Neural cell (in vitro differentiated cells): Measurements from ENCODE around the gene STON2. TPM values are rescaled to one million over a fixed set of nuclear protein-coding genes. Genes with fewer than 3 reads are reported as not detected.

Source experiments
- H2AFZ ChIP-seq: fragments of 200-600, 300-800 bp; sonication (generic), shearing (Covaris generic); 2 replicates; pipeline ENCODE4 v1.6.0; 2014; ENCODE audit warnings: low read depth, mild to moderate bottlenecking, antibody characterized with exemption, low read length, moderate library complexity
- H3F3A ChIP-seq: fragments of 200-600 bp; shearing (Covaris generic); 2 replicates; pipeline ENCODE4 v1.6.1; 2016; ENCODE audit warnings: mild to moderate bottlenecking, moderate library complexity, mixed read lengths, antibody characterized with exemption, low read length; ENCODE audit not compliant: insufficient read depth, poor library complexity, severe bottlenecking
- H3K27ac ChIP-seq: fragments of 200-600, 300-800 bp; sonication (generic), shearing (Covaris generic); 2 replicates; pipeline ENCODE4 v1.5.1; 2014; ENCODE audit warnings: mild to moderate bottlenecking, low read length, moderate library complexity
- H3K27me3 ChIP-seq: fragments of 300-800, 200-600 bp; sonication (generic), shearing (Covaris generic); 2 replicates; pipeline ENCODE4 v1.6.0; 2014; ENCODE audit warnings: mild to moderate bottlenecking, low read depth, low read length, moderate library complexity; ENCODE audit not compliant: insufficient read depth
- H3K36me3 ChIP-seq: fragments of 300-800, 200-600 bp; sonication (generic), shearing (Covaris generic); 2 replicates; pipeline ENCODE4 v1.5.1; 2014; ENCODE audit warnings: mild to moderate bottlenecking, antibody characterized with exemption, low read length, moderate library complexity; ENCODE audit not compliant: insufficient read depth
- H3K4me2 ChIP-seq: fragments of 300-800, 200-600 bp; sonication (generic), shearing (Covaris generic); 2 replicates; pipeline ENCODE4 v1.6.0; 2014; ENCODE audit warnings: mild to moderate bottlenecking, low read length
- H3K4me3 ChIP-seq: fragments of 300-800, 200-600 bp; sonication (generic), shearing (Covaris generic); 2 replicates; pipeline ENCODE4 v1.5.1; 2014; ENCODE audit warnings: mild to moderate bottlenecking, low read length, moderate library complexity
- H3K79me2 ChIP-seq: fragments of 200-600 bp; shearing (Covaris generic); replicated peaks from 2 replicates; pipeline ENCODE4 v1.6.0; 2014; ENCODE audit warnings: mild to moderate bottlenecking, low read length, moderate library complexity; ENCODE audit not compliant: insufficient read depth
- H3K9ac ChIP-seq: fragments of 300-800, 200-600 bp; sonication (generic), shearing (Covaris generic); 2 replicates; pipeline ENCODE4 v1.6.1; 2016; ENCODE audit warnings: mild to moderate bottlenecking, low read length, mixed read lengths
- H3K9me2 ChIP-seq: fragments of 200-600 bp; shearing (Covaris generic); 2 replicates; pipeline ENCODE4 v1.6.1; 2016; ENCODE audit warnings: mild to moderate bottlenecking, low read length, mixed read lengths; ENCODE audit not compliant: insufficient read depth
- H3K9me3 ChIP-seq: fragments of 200-600, 300-800 bp; sonication (generic), shearing (Covaris generic); 2 replicates; pipeline ENCODE4 v1.6.1; 2016; ENCODE audit warnings: mild to moderate bottlenecking, mixed run types, low read length, moderate library complexity, mixed read lengths
- H4K20me1 ChIP-seq: fragments of 200-600 bp; shearing (Covaris generic); 2 replicates; pipeline ENCODE4 v1.6.1; 2016; ENCODE audit warnings: mild to moderate bottlenecking, mixed run types; ENCODE audit not compliant: insufficient read depth
- EP300 ChIP-seq: fragments of 450-650 bp; conservative IDR thresholded peaks from 2 replicates; pipeline ENCODE4 v1.6.1; 2014; ENCODE audit warnings: antibody characterized with exemption, mild to moderate bottlenecking, moderate library complexity; ENCODE audit not compliant: poor library complexity, severe bottlenecking
- EZH2 ChIP-seq: fragments of 200-600, 300-800 bp; shearing (Covaris generic), sonication (generic); IDR thresholded peaks from 2 replicates; pipeline ENCODE4 v1.6.1; 2014; ENCODE audit warnings: antibody characterized with exemption, low read length, borderline replicate concordance, mild to moderate bottlenecking; ENCODE audit not compliant: insufficient read depth, poor library complexity, severe bottlenecking
- MXI1 ChIP-seq: fragments of 450-650 bp; conservative IDR thresholded peaks from 2 replicates; pipeline ENCODE4 v1.6.1; 2014; ENCODE audit warnings: antibody characterized with exemption, mild to moderate bottlenecking; ENCODE audit not compliant: poor library complexity, severe bottlenecking
- POLR2AphosphoS5 ChIP-seq: IDR thresholded peaks from 2 replicates; pipeline ENCODE4 v1.6.1; 2012
- RAD21 ChIP-seq: fragments of 450-650 bp; conservative IDR thresholded peaks from 2 replicates; pipeline ENCODE4 v1.6.1; 2014; ENCODE audit warnings: antibody characterized with exemption, mild to moderate bottlenecking, moderate library complexity
- SMC3 ChIP-seq: fragments of 450-650 bp; conservative IDR thresholded peaks from 2 replicates; pipeline ENCODE4 v1.6.1; 2014; ENCODE audit warnings: antibody characterized with exemption, mild to moderate bottlenecking, moderate library complexity; ENCODE audit not compliant: poor library complexity
- TAF1 ChIP-seq: IDR thresholded peaks from 2 replicates; pipeline ENCODE4 v1.6.1; 2012; ENCODE audit warnings: low read depth
- polyA plus RNA-seq: library from polyadenylated mRNA; depleted of rRNA; stranded (reverse); fragments of >200 nt; gene quantifications from 2 replicates; pipeline ENCODE4 v1.2.3, GENCODE V29; 2014
- TF ChIP-seq, protein P1 (sequence below): IDR thresholded peaks from 2 replicates; pipeline ENCODE4 v1.6.1; 2012; ENCODE audit warnings: borderline replicate concordance
- TF ChIP-seq, protein P2 (sequence below): fragments of 450-650 bp; IDR thresholded peaks from 2 replicates; pipeline ENCODE4 v1.5.1; 2014; ENCODE audit warnings: antibody characterized with exemption, mild to moderate bottlenecking, moderate library complexity; ENCODE audit not compliant: poor library complexity, severe bottlenecking

Gene STON2
- polyA plus RNA-seq, 1 donor from 2014 or later = 11.3 TPM

DNA sequence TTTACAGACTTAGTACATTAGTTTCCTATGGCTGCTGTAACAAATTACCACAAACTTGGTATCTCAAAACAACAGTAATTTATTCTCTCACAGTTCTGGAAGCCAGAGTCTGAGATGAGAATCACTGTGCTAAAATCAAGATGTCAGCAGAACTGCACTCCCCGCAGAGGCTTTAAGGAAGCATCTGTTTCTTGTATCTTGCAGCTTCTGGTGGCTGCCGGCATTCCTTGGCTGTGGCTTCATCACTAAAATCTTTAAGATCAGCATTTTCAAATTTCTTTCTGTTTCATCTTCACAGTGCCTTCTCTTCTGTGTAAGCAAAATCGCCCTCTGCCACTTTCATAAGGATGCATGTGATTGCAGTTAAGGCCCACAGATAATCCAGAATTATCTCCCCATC, 9.4 kb downstream of the STON2 start:
- Histone ChIP-seq H3K9ac (no peak overlapping the region), H3K36me3 (peaks cover 6% of the 10 kb centered on the region), H3K27me3 (no peaks in the 10 kb centered on the region), H4K20me1 (no peaks in the 10 kb centered on the region), H3K4me2 (no peak overlapping the region), H3K79me2 (no peaks in the 10 kb centered on the region), H3K9me3 (no peaks in the 10 kb centered on the region), H3F3A (no peaks in the 10 kb centered on the region), H3K4me3 (no peak overlapping the region), H2AFZ (no peak overlapping the region), H3K27ac (no peak overlapping the region), H3K9me2 (no peaks in the 10 kb centered on the region)
- TF ChIP-seq EZH2 (no peak), TAF1 (no peak), MXI1 (no peak), SMC3 (no peak), POLR2AphosphoS5 (no peak), EP300 (no peak), RAD21 (no peak)
- TF ChIP-seq, protein P1, sequence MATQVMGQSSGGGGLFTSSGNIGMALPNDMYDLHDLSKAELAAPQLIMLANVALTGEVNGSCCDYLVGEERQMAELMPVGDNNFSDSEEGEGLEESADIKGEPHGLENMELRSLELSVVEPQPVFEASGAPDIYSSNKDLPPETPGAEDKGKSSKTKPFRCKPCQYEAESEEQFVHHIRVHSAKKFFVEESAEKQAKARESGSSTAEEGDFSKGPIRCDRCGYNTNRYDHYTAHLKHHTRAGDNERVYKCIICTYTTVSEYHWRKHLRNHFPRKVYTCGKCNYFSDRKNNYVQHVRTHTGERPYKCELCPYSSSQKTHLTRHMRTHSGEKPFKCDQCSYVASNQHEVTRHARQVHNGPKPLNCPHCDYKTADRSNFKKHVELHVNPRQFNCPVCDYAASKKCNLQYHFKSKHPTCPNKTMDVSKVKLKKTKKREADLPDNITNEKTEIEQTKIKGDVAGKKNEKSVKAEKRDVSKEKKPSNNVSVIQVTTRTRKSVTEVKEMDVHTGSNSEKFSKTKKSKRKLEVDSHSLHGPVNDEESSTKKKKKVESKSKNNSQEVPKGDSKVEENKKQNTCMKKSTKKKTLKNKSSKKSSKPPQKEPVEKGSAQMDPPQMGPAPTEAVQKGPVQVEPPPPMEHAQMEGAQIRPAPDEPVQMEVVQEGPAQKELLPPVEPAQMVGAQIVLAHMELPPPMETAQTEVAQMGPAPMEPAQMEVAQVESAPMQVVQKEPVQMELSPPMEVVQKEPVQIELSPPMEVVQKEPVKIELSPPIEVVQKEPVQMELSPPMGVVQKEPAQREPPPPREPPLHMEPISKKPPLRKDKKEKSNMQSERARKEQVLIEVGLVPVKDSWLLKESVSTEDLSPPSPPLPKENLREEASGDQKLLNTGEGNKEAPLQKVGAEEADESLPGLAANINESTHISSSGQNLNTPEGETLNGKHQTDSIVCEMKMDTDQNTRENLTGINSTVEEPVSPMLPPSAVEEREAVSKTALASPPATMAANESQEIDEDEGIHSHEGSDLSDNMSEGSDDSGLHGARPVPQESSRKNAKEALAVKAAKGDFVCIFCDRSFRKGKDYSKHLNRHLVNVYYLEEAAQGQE = no peak
- TF ChIP-seq, protein P2, sequence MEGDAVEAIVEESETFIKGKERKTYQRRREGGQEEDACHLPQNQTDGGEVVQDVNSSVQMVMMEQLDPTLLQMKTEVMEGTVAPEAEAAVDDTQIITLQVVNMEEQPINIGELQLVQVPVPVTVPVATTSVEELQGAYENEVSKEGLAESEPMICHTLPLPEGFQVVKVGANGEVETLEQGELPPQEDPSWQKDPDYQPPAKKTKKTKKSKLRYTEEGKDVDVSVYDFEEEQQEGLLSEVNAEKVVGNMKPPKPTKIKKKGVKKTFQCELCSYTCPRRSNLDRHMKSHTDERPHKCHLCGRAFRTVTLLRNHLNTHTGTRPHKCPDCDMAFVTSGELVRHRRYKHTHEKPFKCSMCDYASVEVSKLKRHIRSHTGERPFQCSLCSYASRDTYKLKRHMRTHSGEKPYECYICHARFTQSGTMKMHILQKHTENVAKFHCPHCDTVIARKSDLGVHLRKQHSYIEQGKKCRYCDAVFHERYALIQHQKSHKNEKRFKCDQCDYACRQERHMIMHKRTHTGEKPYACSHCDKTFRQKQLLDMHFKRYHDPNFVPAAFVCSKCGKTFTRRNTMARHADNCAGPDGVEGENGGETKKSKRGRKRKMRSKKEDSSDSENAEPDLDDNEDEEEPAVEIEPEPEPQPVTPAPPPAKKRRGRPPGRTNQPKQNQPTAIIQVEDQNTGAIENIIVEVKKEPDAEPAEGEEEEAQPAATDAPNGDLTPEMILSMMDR = no peak

DNA sequence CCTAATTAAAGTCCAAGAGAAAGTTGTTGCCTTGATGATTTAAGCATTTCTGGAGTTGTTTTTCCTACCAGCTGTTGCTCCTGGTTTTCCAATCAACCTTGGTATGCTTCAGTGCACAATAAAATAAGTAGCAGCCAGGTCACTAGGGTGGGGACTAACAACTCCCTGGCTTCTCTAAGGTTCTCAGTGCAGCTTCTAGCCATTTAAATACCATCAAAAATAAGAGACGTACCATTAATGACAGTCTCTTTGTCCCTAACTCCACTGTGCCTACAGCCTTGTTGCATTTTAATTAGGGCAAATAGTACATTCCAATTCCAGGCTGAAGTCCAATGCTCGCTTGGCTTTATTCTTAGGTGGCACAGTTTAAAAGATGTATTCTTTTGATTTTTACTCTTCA, 11.8 kb downstream of the STON2 start:
- H3K27ac ChIP-seq = no peak overlapping the region

More for the DNA sequence above, 11.8 kb downstream of the STON2 start:
- Histone ChIP-seq H3K4me3 (no peak overlapping the region), H3F3A (no peaks in the 10 kb centered on the region), H3K9me2 (no peaks in the 10 kb centered on the region), H3K79me2 (no peaks in the 10 kb centered on the region), H3K9me3 (no peaks in the 10 kb centered on the region), H3K36me3 (no peaks in the 10 kb centered on the region), H3K4me2 (no peak overlapping the region), H3K27me3 (no peaks in the 10 kb centered on the region), H4K20me1 (no peaks in the 10 kb centered on the region), H2AFZ (no peak overlapping the region), H3K9ac (no peak overlapping the region)
- TF ChIP-seq EZH2 = no peak
- TF ChIP-seq MXI1 = no peak
- no peak for TF ChIP-seq POLR2AphosphoS5
- TF ChIP-seq RAD21 = no peak
- TF ChIP-seq SMC3 = no peak
- TF ChIP-seq, protein P1 = no peak
- TF ChIP-seq TAF1 = no peak
- TF ChIP-seq, protein P2 = no peak
- no peak for TF ChIP-seq EP300
